ENCODE measurements around the gene ATP6V0B. TPM values are rescaled to one million over a fixed set of nuclear protein-coding genes. Genes with fewer than 3 reads are reported as not detected.

The ATP6V0B gene
- total RNA-seq: 10 to 100 TPM; 72.1 to 80.5 TPM
- total RNA-seq: 35.9 to 70.3 reads per million in 2 donors

DNA sequence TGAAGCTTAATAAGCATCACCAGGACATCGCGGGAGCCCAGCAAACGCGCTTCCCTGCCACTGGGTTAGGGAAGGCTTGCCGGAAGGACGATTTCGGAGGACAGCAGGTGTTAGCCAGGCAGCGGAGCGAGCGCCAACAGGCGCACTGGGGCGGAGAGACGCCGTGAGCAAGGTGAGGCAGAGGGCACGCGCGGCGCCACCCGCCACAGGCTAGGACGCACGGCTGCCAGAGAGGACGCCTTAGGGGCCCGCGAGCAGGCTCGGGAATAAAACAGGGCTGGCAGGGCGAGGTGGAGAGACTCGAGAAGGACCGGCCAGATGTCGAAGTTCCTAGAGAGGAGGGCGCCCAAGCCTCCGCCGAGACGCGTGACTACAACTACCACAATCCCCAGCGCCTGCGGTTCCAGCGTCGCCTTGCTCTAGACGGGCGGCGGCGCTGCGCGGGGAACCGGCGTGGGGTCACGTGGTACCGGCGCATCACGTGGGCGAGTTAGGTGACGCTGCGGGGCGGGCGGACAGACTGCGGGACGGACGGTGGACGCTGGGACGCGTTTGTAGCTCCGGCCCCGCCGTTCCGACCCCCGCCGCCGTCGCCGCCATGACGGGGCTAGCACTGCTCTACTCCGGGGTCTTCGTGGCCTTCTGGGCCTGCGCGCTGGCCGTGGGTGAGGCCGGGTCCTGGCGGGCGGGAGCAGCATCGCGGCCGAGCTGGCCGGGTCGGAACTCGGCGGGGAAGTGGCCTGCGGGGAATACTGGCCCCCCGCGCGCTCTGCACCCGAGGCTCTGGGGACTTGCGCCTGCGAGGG, at the start of gene ATP6V0B:
Gene ATP6V0B (plus strand): TSS at position 518 of the 806 bp plus-strand sequence. CDS start 81 bp downstream, at position 599.
- Mint-ChIP-seq H3K36me3 (ENCODE audit: low read depth) (peaks cover 18% of the 10 kb centered on the region), H3K4me1 (peaks cover 55% of the 10 kb centered on the region), H3K27me3 (no peaks in the 10 kb centered on the region), H3K27ac (peak within 1 kb of the TSS; percentile 95), H3K4me3 (peak within 1 kb of the TSS; percentile 95)
- H3K9me3 ChIP-seq (ENCODE audit: control insufficient read depth, low read length, poor library complexity, severe bottlenecking): no peaks in the 10 kb centered on the region
- peak; percentile 81 for ATAC-seq
- peak; percentile 87 to 93 (median 89) for DNase-seq

DNA sequence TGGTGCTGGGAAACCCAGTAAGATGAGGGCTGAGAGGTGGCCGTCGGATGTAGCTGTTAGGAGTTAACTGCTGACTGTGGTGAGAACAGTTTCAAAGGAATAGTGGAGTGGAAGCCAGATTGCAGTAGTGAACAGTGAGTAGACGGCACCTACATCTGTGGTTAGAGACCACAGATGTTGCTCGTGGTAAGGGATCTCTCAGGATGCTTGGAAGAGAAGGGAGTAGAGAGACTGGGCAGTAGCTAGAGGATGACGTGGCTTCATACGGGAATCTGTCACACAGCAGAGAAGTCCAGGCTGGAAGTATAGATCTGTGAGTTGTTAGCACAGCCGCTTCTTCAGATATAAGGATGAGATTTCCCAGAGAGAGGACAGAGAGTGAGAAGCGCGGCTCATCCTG, 48.9 kb upstream of the ATP6V0B start:
- no peaks in the 10 kb centered on the region for H3K9me3 ChIP-seq (ENCODE audit: control insufficient read depth, low read length, poor library complexity, severe bottlenecking)
- no peak for DNase-seq
- Mint-ChIP-seq H3K27ac (no peak overlapping the region), H3K27me3 (no peaks in the 10 kb centered on the region), H3K4me3 (no peak overlapping the region), H3K4me1 (peaks cover 13% of the 10 kb centered on the region), H3K36me3 (ENCODE audit: low read depth) (peaks cover 15% of the 10 kb centered on the region)
- ATAC-seq: no peak

DNA sequence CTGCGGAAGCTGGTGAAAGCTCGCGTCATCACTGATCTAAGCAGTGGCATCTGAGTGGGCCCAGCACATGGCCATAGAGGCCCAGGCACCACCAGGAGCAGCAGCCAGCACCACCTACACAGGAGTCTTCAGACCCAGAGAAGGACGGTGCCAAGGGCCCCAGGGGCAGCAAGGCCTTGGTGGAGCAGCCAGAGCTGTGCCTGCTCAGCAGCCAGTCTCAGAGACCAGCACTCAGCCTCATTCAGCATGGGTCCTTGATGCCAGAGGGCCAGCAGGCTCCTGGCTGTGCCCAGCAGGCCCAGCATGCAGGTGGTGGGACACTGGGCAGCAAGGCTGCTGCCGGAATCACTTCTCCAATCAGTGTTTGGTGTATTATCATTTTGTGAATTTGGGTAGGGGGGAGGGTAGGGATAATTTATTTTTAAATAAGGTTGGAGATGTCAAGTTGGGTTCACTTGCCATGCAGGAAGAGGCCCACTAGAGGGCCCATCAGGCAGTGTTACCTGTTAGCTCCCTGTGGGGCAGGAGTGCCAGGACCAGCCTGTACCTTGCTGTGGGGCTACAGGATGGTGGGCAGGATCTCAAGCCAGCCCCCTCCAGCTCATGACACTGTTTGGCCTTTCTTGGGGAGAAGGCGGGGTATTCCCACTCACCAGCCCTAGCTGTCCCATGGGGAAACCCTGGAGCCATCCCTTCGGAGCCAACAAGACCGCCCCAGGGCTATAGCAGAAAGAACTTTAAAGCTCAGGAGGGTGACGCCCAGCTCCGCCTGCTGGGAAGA, 44.4 kb upstream of the ATP6V0B start:
- Mint-ChIP-seq H3K27ac (no peak overlapping the region), H3K4me1 (peaks cover 14% of the 10 kb centered on the region), H3K4me3 (no peak overlapping the region), H3K27me3 (peaks cover 32% of the 10 kb centered on the region), H3K36me3 (ENCODE audit: low read depth) (peaks cover 12% of the 10 kb centered on the region)
- DNase-seq: no peak
- ATAC-seq: peak; percentile 29
- H3K9me3 ChIP-seq (ENCODE audit: control insufficient read depth, low read length, poor library complexity, severe bottlenecking): no peaks in the 10 kb centered on the region

GRCh38 chr1:43930949-43931275, 43.8 kb upstream of the ATP6V0B start:
- ATAC-seq: no peak
- H3K9me3 ChIP-seq (ENCODE audit: control insufficient read depth, low read length, poor library complexity, severe bottlenecking): no peaks in the 10 kb centered on the region
- Mint-ChIP-seq H3K4me3 (no peak overlapping the region), H3K36me3 (ENCODE audit: low read depth) (peaks cover 8% of the 10 kb centered on the region), H3K27me3 (peaks cover 37% of the 10 kb centered on the region), H3K27ac (no peak overlapping the region), H3K4me1 (peaks cover 11% of the 10 kb centered on the region)
- no peak for DNase-seq

DNA sequence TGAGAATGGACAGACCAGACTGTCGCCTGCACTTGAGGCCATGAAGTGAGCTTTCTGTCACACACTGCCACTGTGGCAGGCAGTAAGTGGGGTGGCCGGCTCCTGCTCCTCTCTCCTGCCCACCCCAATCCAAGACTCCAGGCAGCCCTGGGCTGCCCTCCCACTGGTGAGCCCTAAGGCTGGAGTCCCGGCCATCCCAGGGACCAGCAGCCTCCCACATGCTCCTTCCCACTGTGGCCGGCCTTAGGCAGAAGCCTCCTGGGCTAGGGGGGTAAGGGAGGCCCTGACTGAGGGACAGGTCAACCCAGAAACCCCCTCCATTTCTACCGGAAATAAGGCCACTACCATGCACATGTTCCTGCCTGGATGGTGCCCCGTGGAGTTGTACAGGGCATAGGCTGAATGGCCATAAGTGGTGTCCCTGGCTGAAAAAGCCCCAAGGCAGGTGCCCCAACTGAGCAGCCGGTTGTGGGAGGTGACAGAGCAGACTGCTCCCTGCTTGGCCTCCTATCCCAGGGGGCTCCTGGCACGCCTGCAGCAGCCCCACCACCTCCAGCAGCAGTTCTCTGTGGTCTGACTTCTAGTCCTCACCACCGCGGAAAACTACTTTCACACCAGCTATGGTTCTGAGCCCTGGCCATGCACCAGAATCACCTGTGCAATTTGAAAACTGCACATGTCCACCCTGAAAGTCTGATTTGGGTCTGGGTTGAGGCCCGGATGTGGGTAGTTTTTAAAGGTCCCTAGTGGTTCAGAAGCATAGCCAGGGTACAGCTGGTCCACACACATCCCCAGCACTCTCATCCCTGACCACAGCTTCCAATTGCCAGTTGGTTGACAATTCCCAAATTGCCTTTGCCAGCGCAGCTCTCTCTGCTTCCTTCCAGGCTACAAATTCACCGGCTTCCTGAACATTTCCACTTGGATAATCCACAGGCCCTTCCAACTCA, 42.8 kb upstream of the ATP6V0B start:
- ATAC-seq: no peak
- Mint-ChIP-seq H3K4me1 (peaks cover 11% of the 10 kb centered on the region), H3K27ac (peak overlapping the region; percentile 49), H3K27me3 (peaks cover 41% of the 10 kb centered on the region), H3K4me3 (peak overlapping the region; percentile 47), H3K36me3 (ENCODE audit: low read depth) (peaks cover 7% of the 10 kb centered on the region)
- no peak for DNase-seq
- no peaks in the 10 kb centered on the region for H3K9me3 ChIP-seq (ENCODE audit: control insufficient read depth, low read length, poor library complexity, severe bottlenecking)

DNA sequence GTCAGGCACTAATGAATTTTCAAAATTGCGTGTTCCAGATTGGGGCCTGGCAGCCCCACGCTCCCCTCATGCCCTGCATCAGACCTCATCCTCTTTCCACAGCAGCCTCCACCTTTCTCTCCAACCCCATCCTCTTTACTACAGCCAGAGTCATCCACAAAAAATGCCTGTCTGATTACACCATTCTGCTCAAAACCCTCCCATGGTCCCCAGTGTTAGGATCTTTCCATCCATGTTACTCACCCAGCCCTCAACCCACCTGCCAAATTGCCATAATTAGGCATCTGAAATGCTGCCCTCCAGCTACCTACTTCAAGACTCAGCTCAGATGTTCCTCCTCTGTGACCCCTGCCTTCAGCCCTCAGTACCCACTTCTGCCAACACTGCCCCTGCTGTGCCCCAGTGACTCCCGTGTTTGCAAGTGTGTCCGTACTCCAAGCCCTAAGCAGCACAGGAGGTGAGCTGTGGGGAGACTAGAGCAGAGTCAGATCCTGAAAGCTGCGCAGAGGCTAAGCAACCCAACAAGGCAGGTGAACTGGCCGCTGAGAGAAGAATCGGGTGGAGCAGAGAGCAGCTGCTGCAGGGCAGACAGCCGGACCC, 41.9 kb upstream of the ATP6V0B start:
- no peak for ATAC-seq
- H3K4me3 Mint-ChIP-seq: peak overlapping the region; percentile 47
- H3K36me3 Mint-ChIP-seq (ENCODE audit: low read depth): peaks cover 7% of the 10 kb centered on the region
- DNase-seq: no peak
- peak overlapping the region; percentile 49 for H3K27ac Mint-ChIP-seq
- H3K9me3 ChIP-seq (ENCODE audit: control insufficient read depth, low read length, poor library complexity, severe bottlenecking): no peaks in the 10 kb centered on the region
- peaks cover 11% of the 10 kb centered on the region for H3K4me1 Mint-ChIP-seq
- H3K27me3 Mint-ChIP-seq: peaks cover 41% of the 10 kb centered on the region

DNA sequence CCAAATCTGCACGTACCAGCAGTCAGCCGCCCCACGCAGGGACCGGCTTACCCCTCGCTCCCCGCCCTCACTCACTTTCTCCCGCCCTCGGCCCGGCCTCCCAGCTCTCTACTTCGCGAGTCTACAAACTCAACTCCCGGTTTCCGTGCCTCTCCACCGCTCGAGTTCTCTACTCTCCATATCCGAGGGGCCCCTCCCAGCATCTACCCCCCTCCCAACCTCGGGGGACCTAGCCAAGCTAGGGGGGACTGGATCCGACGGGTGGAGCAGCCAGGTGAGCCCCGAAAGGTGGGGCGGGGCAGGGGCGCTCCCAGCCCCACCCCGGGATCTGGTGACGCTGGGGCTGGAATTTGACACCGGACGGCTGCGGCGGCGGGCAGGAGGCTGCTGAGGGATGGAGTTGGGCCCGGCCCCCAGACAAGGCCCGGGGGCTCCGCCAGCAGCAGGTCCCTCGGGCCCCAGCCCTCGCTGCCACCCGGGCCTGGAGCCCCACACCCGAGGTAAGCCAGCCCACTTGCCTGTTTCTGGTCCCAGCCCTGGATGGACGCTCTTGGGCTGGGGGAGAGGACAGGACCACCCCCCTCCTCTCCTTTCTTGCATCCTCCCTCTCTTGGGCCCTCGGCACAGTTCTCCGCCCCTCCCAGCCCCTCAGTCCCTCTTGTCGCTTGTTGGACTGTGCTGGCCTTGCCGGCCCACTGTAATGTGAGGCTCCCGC, 41.2 kb upstream of the ATP6V0B start, which contains the start of gene ARTN:
Gene ARTN (plus strand): TSS at position 416 of the 715 bp plus-strand sequence. CDS start 1,856 bp downstream, outside the sequence.
- peak within 1 kb of the TSS; percentile 75 for H3K4me3 Mint-ChIP-seq
- ATAC-seq (no peak), DNase-seq (no peak)
- H3K4me1 Mint-ChIP-seq: peaks cover 13% of the 10 kb centered on the region
- H3K36me3 Mint-ChIP-seq (ENCODE audit: low read depth): peaks cover 9% of the 10 kb centered on the region
- peaks cover 41% of the 10 kb centered on the region for H3K27me3 Mint-ChIP-seq
- no peaks in the 10 kb centered on the region for H3K9me3 ChIP-seq (ENCODE audit: control insufficient read depth, low read length, poor library complexity, severe bottlenecking)
- peak within 1 kb of the TSS; percentile 49 for H3K27ac Mint-ChIP-seq

- H3K27ac Mint-ChIP-seq: peak overlapping the region; percentile 11
- peak; percentile 75 for ATAC-seq
- H3K9me3 ChIP-seq (ENCODE audit: control insufficient read depth, low read length, poor library complexity, severe bottlenecking): no peaks in the 10 kb centered on the region
- peak in 2 of 3 donors; percentile 24 to 51 for DNase-seq
- peak overlapping the region; percentile 75 for H3K4me3 Mint-ChIP-seq
- H3K36me3 Mint-ChIP-seq (ENCODE audit: low read depth): peaks cover 9% of the 10 kb centered on the region
- H3K4me1 Mint-ChIP-seq: peaks cover 16% of the 10 kb centered on the region
- peaks cover 41% of the 10 kb centered on the region for H3K27me3 Mint-ChIP-seq
Observed at GRCh38 chr1:43934101-43934985, 40.4 kb upstream of the ATP6V0B start.

DNA sequence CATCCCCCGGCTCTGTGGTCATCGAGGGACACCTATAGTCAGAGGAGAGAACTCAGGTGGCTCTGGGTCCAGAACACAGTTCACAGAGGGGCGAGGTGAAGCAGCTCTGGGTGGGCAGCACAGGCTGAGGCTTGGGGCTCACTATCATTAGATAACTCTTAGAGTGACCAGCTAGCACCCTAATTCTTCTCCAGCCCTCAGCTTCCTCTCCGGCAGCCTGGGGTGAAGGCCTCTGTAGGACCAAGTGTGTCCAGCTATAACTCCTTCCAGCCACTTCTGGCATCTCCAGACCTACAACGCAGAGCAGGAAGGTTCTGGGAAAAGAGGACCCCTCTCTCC, 39.8 kb upstream of the ATP6V0B start:
- no peak for DNase-seq
- no peak for ATAC-seq
- H3K9me3 ChIP-seq (ENCODE audit: control insufficient read depth, low read length, poor library complexity, severe bottlenecking): no peaks in the 10 kb centered on the region
- Mint-ChIP-seq H3K4me3 (no peak overlapping the region), H3K4me1 (peaks cover 20% of the 10 kb centered on the region), H3K36me3 (ENCODE audit: low read depth) (peaks cover 14% of the 10 kb centered on the region), H3K27me3 (peaks cover 41% of the 10 kb centered on the region), H3K27ac (peak overlapping the region; percentile 11)

- Mint-ChIP-seq H3K4me1 (peaks cover 20% of the 10 kb centered on the region), H3K4me3 (peak overlapping the region; percentile 36), H3K27ac (no peak overlapping the region)
Observed at GRCh38 chr1:43935711-43936427, 38.9 kb upstream of the ATP6V0B start.

More at GRCh38 chr1:43935711-43936427, 38.9 kb upstream of the ATP6V0B start:
- DNase-seq: no peak
- no peak for ATAC-seq
- Mint-ChIP-seq H3K36me3 (ENCODE audit: low read depth) (peaks cover 14% of the 10 kb centered on the region), H3K27me3 (peaks cover 41% of the 10 kb centered on the region)
- H3K9me3 ChIP-seq (ENCODE audit: control insufficient read depth, low read length, poor library complexity, severe bottlenecking): no peaks in the 10 kb centered on the region

Data from T-helper 17 cell (primary cell).